Sigmoid colon (tissue), 7 donors: ENCODE results near the gene FYN. TPM values are rescaled to one million over a fixed set of nuclear protein-coding genes. Genes with fewer than 3 reads are reported as not detected.

Source experiments
- DNase-seq: peaks from one replicate; pipeline ENCODE4 v3.0.0-alpha.2; 2019
- H3K27ac ChIP-seq, 4 donors: fragments of 200-600 bp; sonication (generic); one replicate each; pipeline ENCODE4 v1.5.1; 2016 to 2019; ENCODE audit warnings: mild to moderate bottlenecking in 1 of 4
- H3K27me3 ChIP-seq, 3 donors: fragments of 200-600 bp; sonication (generic); one replicate each; pipeline ENCODE4 v1.5.1; 2019; ENCODE audit warnings: mild to moderate bottlenecking in 1 of 3
- H3K36me3 ChIP-seq, 4 donors: fragments of 200-600 bp; sonication (generic); one replicate each; pipeline ENCODE4 v1.5.1; 2016 to 2019
- H3K4me1 ChIP-seq, 4 donors: fragments of 200-600 bp; sonication (generic); one replicate each; pipeline ENCODE4 v1.5.1; 2017 to 2019
- H3K4me3 ChIP-seq, 4 donors: fragments of 200-600 bp; sonication (generic); one replicate each; pipeline ENCODE4 v1.5.1; 2017 to 2019; ENCODE audit warnings: mild to moderate bottlenecking in 2 of 4, moderate library complexity in 1 of 4
- H3K9me3 ChIP-seq, 4 donors: fragments of 200-600 bp in 3 of 4; sonication (generic) in 3 of 4; one replicate each; pipeline versions ENCODE4 v1.5.1 to v1.6.1; 2013 to 2019
- EP300 ChIP-seq, 4 donors: sonication (generic); formaldehyde crosslinking; IDR thresholded peaks; one replicate each; pipeline ENCODE4 v1.6.1; 2017; ENCODE audit warnings: antibody characterized with exemption in 4 of 4
- POLR2A ChIP-seq, 2 donors: fragments of 450-650 bp; IDR thresholded peaks; one replicate each; pipeline ENCODE4 v1.6.1; 2016; ENCODE audit warnings: antibody characterized with exemption in 2 of 2, mild to moderate bottlenecking in 2 of 2, moderate library complexity in 2 of 2
- POLR2AphosphoS5 ChIP-seq, 4 donors: sonication (generic); formaldehyde crosslinking; IDR thresholded peaks; one replicate each; pipeline ENCODE4 v1.6.1; 2017; ENCODE audit warnings: antibody characterized with exemption in 4 of 4
- WGBS, 2 donors: extraction: QIAGEN DNeasy Blood & Tissue Kit; methylation state at CpG; one replicate each; pipeline ENCODE4 v1.1.7; 2013; 5-methylcytosine and 5-hydroxymethylcytosine counted together
- intact Hi-C: fragments of 100-400 bp; cut with DNase I; formaldehyde crosslinking; loops from one replicate; pipeline ENCODE4 v1.15.1; 2023
- polyA plus RNA-seq, 3 donors: library from polyadenylated mRNA; stranded (reverse); fragments of 200-250 nt; gene quantifications; one replicate each; pipeline ENCODE4 v1.2.3, GENCODE V29; 2013
- total RNA-seq, 4 donors: library from RNA; depleted of rRNA; stranded (reverse); fragments of >200 nt; gene quantifications; one replicate each; pipeline ENCODE4 v1.1.0, GENCODE V29; 2016
- TF ChIP-seq, protein P1 (sequence below), 4 experiments: fragments of 450-650 bp in 3 of 4; fragments of 200-600 bp in 1 of 4; IDR thresholded peaks; one replicate each; pipeline ENCODE4 v1.5.1; 2016 to 2019; ENCODE audit warnings: antibody characterized with exemption in 4 of 4, mild to moderate bottlenecking in 3 of 4, moderate library complexity in 2 of 4
- donor health status: healthy with polysubstance abuse.
- donor health status: Bipolar disorder and iron deficiency.
- donor health status: healthy.

The FYN gene
- total and polyA plus RNA-seq, 7 donors, result 2.3 to 81.4 (median 56.9) TPM

DNA sequence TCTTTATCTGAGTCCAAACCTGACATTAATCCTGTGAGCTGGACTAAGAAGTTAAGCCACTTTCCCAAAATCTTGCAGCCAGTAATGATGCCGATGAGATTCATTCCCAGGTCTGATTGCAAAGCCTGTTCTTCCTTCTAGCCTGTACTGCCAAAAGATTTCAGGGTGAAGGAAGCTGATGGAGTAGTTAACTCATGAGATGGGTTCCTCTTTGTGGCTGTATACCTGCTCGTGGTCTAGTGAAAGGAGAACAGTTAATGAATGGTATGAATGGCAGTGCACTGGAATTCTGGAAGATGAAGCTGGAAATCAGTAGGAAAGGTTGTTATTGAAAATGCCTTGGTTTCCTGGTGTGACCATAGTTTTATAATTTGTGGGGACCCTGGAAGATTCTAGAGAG, 112.0 kb downstream of the FYN start:
- Histone ChIP-seq H3K27ac (peak overlapping the region in 3 of 4 donors; percentile 72 to 90 (median 87)), H3K36me3 (no peaks in the 10 kb centered on the region), H3K9me3 (no peaks in the 10 kb centered on the region), H3K4me3 (no peak overlapping the region), H3K27me3 (no peaks in the 10 kb centered on the region), H3K4me1 (peaks cover 0 to 55% (median 51%) of the 10 kb centered on the region in 4 donors)
- TF ChIP-seq POLR2A (IDR thresholded peaks at IDR 0.05) (no peak), EP300 (IDR thresholded peaks at IDR 0.05) (no peak)
- no peak for DNase-seq
- intact Hi-C loops, result loop anchor here (5.0 kb wide), 3 partner anchors 49 to 236 kb away; partner anchors contain the start of gene FYN
- 61 to 84% methylated on average over 2 of the region's 2 CpGs for WGBS, 2 donors

DNA sequence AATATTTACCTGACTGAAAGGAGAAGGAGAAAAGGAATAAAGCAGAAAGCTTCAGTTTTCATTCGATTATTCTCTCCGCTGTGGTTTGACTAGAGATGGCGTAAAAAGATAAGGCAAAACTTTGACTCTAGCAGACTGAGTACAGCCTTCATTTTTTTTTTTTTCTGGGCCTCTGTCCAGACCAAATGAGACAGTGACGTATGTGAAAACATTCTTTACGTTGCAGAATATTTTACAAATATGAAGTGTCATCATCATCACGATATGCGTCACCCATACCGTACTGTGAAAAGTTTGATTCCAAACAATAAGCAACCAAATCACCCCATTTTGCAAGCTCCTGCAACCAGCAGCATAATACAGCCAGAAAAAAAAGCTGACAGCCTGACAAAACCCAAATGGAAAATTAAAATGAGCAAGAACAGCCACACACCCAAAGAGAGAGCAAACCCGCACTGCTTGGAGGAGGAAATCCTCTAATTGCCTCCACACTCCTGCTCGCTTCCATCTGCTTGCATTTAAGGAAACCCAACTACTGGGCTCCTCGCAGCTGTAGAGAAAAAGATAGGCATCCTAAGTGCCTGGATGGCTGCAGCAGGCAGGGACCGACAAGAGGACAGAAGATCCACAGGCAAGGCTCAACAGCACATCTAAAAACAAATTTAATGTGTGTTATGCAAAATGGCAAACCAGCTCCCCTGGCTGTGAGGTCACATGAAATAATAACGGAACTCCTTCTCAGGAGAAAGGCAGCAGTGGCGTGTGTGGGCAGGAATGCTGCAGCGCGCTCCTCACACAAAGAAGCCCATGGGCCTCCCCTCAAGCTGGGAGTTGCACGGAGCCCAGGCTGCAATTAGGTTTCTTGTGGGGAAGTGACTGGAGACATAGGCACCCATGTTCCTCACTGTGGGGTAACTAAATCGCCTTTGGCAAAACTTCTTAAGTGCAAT, 113.1 kb downstream of the FYN start:
- peak; percentile 76 for DNase-seq
- Histone ChIP-seq H3K27me3 (no peaks in the 10 kb centered on the region), H3K4me3 (peak overlapping the region; percentile 6 to 39 (median 29)), H3K9me3 (no peaks in the 10 kb centered on the region), H3K36me3 (no peaks in the 10 kb centered on the region), H3K4me1 (peaks cover 0 to 55% (median 51%) of the 10 kb centered on the region in 4 donors), H3K27ac (peak overlapping the region; percentile 53 to 90 (median 80))
- TF ChIP-seq, protein P1, sequence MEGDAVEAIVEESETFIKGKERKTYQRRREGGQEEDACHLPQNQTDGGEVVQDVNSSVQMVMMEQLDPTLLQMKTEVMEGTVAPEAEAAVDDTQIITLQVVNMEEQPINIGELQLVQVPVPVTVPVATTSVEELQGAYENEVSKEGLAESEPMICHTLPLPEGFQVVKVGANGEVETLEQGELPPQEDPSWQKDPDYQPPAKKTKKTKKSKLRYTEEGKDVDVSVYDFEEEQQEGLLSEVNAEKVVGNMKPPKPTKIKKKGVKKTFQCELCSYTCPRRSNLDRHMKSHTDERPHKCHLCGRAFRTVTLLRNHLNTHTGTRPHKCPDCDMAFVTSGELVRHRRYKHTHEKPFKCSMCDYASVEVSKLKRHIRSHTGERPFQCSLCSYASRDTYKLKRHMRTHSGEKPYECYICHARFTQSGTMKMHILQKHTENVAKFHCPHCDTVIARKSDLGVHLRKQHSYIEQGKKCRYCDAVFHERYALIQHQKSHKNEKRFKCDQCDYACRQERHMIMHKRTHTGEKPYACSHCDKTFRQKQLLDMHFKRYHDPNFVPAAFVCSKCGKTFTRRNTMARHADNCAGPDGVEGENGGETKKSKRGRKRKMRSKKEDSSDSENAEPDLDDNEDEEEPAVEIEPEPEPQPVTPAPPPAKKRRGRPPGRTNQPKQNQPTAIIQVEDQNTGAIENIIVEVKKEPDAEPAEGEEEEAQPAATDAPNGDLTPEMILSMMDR (IDR thresholded peaks at IDR 0.05), result no peak
- TF ChIP-seq POLR2AphosphoS5 (IDR thresholded peaks at IDR 0.05), result peak; percentile 50 to 81 (median 69)
- peak in 2 of 4 donors; percentile 58 to 74 for TF ChIP-seq EP300 (IDR thresholded peaks at IDR 0.05)
- intact Hi-C loops, result loop anchor here (5.0 kb wide), 3 partner anchors 48 to 237 kb away; partner anchors contain the start of gene FYN
- WGBS, 2 donors, result 57 to 82% methylated on average over 18 of the region's 18 CpGs

- Histone ChIP-seq H3K36me3 (no peaks in the 10 kb centered on the region), H3K4me3 (peak overlapping the region; percentile 6 to 39 (median 29)), H3K27me3 (no peaks in the 10 kb centered on the region), H3K4me1 (peaks cover 0 to 55% (median 47%) of the 10 kb centered on the region in 4 donors), H3K9me3 (no peaks in the 10 kb centered on the region), H3K27ac (peak overlapping the region; percentile 53 to 90 (median 80))
- 49 to 82% methylated on average over 10 of the region's 10 CpGs for WGBS, 2 donors
- TF ChIP-seq POLR2A (IDR thresholded peaks at IDR 0.05) (no peak), POLR2AphosphoS5 (IDR thresholded peaks at IDR 0.05) (no peak), EP300 (IDR thresholded peaks at IDR 0.05) (no peak)
- TF ChIP-seq, protein P1 (IDR thresholded peaks at IDR 0.05), result no peak
- intact Hi-C loops, result no loop called here
- no peak for DNase-seq
Observed at GRCh38 chr6:111759331-111759835, 113.9 kb downstream of the FYN start.

GRCh38 chr6:111758608-111759329, 114.5 kb downstream of the FYN start:
- Histone ChIP-seq H3K9me3 (no peaks in the 10 kb centered on the region), H3K36me3 (no peaks in the 10 kb centered on the region), H3K27me3 (no peaks in the 10 kb centered on the region), H3K4me1 (peaks cover 0 to 53% (median 46%) of the 10 kb centered on the region in 4 donors), H3K27ac (peak overlapping the region; percentile 53 to 90 (median 80)), H3K4me3 (peak overlapping the region in 1 of 4 donors; percentile 19)
- WGBS, 2 donors, result 79 to 92% methylated on average over 11 of the region's 11 CpGs
- TF ChIP-seq EP300 (IDR thresholded peaks at IDR 0.05) (no peak), POLR2AphosphoS5 (IDR thresholded peaks at IDR 0.05) (no peak), POLR2A (IDR thresholded peaks at IDR 0.05) (no peak)
- TF ChIP-seq, protein P1 (IDR thresholded peaks at IDR 0.05), result no peak
- intact Hi-C loops, result no loop called here
- no peak for DNase-seq
